ENCODE results near the gene CDKAL1.

Gene CDKAL1

DNA sequence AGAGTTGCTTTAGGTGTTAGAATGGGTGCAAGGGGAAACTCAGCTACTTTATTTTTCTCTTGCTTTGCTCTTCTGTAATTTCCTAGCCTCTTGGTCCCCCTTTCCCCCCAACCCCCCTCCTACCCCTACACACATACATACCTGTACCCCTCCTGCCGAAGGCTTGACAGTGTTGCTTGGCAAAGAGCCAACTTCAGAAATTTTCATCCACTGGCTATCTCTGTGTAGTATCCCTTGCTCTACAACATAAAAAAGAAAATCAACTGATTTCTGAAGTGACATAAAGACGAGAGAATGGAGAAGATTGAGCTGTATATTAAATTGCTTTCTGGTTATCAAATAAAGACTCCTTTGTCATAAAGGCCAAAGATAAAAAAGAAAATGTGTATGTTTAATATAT, 561.2 kb downstream of the CDKAL1 start:
- TF ChIP-seq, protein P1, sequence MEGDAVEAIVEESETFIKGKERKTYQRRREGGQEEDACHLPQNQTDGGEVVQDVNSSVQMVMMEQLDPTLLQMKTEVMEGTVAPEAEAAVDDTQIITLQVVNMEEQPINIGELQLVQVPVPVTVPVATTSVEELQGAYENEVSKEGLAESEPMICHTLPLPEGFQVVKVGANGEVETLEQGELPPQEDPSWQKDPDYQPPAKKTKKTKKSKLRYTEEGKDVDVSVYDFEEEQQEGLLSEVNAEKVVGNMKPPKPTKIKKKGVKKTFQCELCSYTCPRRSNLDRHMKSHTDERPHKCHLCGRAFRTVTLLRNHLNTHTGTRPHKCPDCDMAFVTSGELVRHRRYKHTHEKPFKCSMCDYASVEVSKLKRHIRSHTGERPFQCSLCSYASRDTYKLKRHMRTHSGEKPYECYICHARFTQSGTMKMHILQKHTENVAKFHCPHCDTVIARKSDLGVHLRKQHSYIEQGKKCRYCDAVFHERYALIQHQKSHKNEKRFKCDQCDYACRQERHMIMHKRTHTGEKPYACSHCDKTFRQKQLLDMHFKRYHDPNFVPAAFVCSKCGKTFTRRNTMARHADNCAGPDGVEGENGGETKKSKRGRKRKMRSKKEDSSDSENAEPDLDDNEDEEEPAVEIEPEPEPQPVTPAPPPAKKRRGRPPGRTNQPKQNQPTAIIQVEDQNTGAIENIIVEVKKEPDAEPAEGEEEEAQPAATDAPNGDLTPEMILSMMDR (IDR thresholded peaks at IDR 0.05; ENCODE audit: borderline replicate concordance, control extremely low read depth, extremely low read depth, insufficient read depth, missing control alignments), result no peak
- in situ Hi-C loops (cut with MboI; ENCODE audit: low sequenced_read_pairs, unreplicated experiment), result no loop called here
- no peak for DNase-seq (ENCODE audit: low spot score)

DNA sequence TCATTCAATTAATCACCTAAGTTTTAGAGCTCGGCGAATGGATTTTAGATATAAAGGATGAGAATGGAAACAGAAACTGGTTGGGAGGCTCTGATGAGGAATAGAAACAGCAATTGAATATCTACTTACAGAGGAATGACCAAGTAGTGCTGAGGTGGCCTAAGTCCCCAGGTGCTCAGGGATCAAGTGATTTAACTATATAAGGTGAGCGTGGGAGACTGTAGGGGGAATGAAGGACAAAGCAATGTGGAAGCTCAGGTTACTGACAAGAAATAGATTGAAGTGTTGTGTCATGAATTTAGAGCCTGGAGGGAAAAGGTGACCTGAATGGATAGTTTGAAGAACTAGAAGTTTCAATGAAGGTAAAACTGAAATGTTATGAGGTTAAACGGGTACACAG, 563.9 kb downstream of the CDKAL1 start:
- TF ChIP-seq, protein P1 (IDR thresholded peaks at IDR 0.05; ENCODE audit: borderline replicate concordance, control extremely low read depth, extremely low read depth, insufficient read depth, missing control alignments), result no peak
- in situ Hi-C loops (cut with MboI; ENCODE audit: low sequenced_read_pairs, unreplicated experiment), result no loop called here
- DNase-seq (ENCODE audit: low spot score), result no peak

DNA sequence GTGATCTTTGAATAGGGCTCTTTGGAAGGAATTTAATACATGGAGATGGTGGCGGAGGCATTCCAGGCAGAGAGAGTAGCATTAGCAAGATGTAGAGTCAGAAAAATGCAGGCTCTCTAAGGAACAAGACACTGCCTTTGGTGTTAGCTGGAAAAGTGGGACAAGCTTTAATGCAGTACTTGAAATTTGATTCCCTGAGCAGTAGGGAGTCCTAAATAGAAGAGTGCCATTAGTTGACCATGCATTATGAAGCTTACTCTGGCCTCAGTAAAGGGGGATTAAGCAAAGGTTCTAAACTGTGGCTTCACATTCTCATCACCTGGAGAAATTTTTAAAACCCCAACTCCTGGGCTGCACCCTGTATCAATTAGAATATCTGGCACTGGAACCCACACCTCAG, 564.5 kb downstream of the CDKAL1 start:
- no peak for DNase-seq (ENCODE audit: low spot score)
- TF ChIP-seq, protein P1 (IDR thresholded peaks at IDR 0.05; ENCODE audit: borderline replicate concordance, control extremely low read depth, extremely low read depth, insufficient read depth, missing control alignments), result no peak
- in situ Hi-C loops (cut with MboI; ENCODE audit: low sequenced_read_pairs, unreplicated experiment), result no loop called here

DNA sequence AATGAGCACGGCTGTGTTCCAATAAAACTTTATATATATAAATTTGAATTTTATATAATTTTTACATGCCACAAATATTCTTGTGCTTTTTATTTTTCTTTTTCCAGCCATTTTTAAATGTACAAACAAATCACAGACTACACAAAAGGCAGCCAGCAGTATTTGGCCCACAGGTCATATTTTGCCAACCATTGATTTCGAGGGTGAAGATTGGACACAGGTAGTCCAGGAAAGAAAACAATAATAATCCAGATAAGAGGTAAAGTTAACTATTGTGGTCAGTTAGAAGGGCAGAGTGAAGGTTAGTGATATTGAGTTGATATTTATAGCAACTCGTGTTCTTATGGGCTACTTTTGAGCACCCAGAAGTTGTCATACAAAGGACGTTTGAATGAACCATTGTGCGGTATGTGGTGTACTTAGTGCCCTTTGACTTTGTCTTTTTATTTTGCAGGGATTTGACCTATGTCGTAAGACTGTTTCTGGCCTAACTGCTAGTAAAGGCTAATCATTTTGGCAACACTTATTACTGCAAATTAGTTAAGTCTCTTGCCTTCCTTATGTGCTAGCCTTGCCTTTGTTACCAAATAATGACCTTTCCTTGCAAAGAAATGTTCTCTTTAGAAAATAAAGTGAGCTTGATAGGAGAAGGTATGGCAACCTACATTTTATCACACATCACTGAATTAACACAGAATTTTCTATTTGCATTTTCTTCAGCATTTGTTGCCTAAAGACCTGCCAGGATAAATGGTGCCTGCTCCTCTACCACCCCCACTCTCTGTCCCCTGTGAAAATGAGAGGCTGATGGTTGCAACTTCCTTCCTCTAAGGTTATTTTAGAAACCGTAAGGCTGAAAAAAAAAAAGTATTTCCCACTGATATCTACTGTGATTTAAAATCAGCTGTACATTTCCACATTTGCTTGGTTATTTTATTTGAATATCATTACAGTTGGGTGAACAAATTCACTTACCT, 565.4 kb downstream of the CDKAL1 start:
- in situ Hi-C loops (cut with MboI; ENCODE audit: low sequenced_read_pairs, unreplicated experiment), result no loop called here
- TF ChIP-seq, protein P1 (IDR thresholded peaks at IDR 0.05; ENCODE audit: borderline replicate concordance, control extremely low read depth, extremely low read depth, insufficient read depth, missing control alignments), result no peak
- no peak for DNase-seq (ENCODE audit: low spot score)

DNA sequence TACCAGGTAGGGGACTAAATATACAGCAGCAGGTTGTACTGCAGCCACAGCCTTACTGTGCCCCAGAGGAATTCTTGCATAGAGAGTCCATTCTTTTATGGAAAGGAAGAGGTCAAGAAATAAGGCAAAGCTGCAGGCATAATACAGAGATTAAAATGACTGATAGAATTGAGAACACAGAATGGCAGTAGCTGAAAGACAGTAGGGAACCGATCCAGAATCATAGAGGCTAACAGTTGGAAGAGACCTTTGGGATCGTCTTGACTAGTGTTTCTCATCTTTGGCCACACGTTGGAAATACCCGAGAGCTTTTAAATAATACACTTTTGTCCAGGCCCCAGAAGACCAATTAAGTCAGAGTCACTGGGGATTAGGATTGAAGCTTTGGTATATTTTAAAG, 566.7 kb downstream of the CDKAL1 start:
- in situ Hi-C loops (cut with MboI; ENCODE audit: low sequenced_read_pairs, unreplicated experiment), result no loop called here
- DNase-seq (ENCODE audit: low spot score), result no peak
- TF ChIP-seq, protein P1 (IDR thresholded peaks at IDR 0.05; ENCODE audit: borderline replicate concordance, control extremely low read depth, extremely low read depth, insufficient read depth, missing control alignments), result no peak

DNA sequence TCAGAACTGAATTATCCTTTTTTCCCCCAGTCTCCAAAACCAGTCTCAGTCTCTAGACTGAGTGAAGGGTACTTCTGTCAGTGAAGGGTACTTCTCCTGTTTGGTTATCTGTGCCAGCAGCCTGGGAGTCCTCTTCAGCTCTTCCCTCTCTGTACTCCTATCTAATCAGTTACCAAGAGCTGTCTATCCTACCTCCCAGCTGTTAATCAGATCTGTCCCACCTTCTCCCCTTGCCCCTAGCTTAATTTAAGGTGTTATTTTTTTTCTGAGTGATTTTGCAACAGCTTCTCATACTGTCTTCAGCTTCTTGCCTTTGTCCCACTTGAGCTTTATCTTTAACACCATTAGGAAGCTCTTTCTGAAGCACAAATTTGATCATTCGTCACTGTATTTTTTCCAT, 567.4 kb downstream of the CDKAL1 start:
- in situ Hi-C loops (cut with MboI; ENCODE audit: low sequenced_read_pairs, unreplicated experiment), result no loop called here
- no peak for DNase-seq (ENCODE audit: low spot score)
- TF ChIP-seq, protein P1 (IDR thresholded peaks at IDR 0.05; ENCODE audit: borderline replicate concordance, control extremely low read depth, extremely low read depth, insufficient read depth, missing control alignments), result no peak
